Iris pigment epithelial cell (primary cell): Measurements from ENCODE around the gene CCDC6.

Source experiments
- DNase-seq: peaks from one replicate; pipeline ENCODE4 v3.0.0-alpha.2; 2011; ENCODE audit warnings: low read depth

CCDC6 gene

DNA sequence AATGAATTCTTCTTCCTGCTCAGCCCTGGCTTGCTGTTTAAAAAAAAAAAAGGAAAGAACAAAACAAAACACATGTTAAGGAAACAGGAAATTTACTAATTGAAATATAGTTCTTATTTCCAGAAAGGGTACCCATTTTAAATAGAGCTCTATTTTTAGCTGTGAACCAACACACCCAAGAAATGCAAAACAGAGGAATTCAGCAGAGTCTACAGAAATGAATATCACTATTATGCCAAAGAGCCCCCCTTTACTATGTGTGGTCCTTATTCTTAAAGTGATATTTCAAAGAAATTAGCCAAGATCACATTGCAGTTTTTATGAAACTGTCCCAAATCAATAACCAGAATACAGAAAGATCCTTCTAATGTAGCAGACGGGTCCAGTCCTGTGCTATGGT is 53.7 kb downstream of the CCDC6 start:
- no peak for DNase-seq

DNA sequence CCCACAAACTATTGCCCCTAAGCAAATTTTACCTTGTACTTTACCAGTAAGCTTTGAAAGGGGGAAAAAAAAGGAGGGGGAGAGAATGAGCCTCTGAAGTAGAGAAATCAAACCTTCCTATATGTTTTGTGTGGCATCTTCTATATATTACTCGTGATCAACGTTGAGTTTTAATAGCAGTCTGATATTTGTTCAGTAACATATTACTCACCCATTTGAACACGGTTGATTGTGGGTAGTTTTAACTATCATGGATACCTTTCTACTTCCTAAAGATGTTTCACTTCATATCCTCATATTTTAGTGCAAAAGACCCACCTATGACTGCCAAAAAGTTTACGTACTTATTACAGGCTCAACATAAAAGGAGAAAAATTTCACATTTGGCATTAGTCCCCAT is 54.5 kb downstream of the CCDC6 start:
- no peak for DNase-seq

DNA sequence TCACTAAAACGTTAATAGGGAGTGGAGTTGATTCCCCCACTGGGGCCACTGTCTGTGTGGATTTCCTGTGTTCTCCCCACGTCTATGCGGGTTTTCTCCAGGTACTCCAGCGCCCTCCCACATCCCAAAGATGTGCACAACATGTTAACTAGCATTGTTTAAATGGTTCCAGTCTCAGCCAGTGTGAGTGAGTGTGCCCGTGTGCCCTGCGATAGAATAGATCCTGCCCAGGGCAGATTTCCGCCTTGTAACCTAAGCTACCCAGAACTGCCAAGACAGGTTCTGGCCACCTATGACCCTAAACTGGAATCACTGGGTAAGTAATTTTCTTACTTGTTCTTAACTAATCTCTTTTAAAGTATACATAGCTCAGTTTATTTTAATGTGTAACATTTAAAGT is 58.5 kb downstream of the CCDC6 start:
- DNase-seq = no peak

DNA sequence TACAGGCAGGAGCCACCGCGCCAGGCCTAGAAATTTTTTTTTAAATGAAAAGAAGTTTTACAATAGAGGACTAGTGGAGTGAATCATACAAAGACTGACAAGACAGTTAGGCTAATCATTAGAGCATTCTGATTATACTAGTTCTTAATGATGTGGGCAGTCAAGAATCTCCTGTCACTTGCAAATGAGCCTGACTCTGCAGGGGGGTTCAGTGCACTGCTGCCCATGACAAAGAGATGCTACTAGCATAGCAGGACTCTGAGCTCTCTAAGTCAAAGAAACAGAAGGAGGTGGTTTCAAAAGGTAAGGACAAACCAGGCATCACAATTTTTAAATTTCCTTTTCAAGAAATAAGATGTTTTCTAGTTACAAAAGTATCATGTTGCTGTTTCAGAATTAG is 59.0 kb downstream of the CCDC6 start:
- no peak for DNase-seq

DNA sequence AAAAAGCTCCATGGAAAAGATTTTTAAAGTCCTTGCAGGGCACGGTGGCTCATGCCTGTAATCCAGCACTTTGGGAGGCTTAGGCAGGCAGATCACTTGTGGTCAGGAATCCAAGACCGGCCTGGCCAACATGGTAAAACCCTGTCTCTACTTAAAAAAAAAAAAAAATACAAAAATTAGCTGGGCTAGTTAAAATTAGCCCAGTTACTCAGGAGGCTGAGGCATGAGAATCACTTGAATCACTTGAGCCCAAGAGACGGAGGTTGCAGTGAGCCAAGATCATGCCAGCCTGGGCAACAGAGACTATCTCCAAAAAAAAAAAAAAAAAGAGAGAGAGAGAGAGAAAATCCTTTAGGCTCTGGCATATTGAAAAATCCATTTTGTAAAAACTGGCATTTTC is 61.9 kb downstream of the CCDC6 start:
- no peak for DNase-seq

DNA sequence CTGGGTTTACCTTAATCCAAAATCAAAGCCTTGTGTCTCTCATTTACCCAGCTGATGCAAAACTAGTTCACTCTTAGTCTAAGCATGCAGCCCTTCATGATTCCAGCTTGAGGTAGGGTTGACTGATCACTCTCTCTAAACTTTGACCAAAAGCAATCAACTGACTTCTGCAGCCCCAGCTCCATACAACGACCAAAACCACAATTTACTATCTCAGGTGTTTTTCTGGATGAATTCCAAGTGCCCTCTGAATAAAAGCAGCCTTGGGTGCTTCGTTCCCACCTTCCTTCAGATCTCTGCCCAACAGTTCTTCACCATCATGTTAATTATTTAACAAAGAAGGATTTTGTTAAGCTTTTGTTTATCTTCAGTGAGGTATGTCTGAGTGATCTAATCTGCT is 62.6 kb downstream of the CCDC6 start:
- no peak for DNase-seq

DNA sequence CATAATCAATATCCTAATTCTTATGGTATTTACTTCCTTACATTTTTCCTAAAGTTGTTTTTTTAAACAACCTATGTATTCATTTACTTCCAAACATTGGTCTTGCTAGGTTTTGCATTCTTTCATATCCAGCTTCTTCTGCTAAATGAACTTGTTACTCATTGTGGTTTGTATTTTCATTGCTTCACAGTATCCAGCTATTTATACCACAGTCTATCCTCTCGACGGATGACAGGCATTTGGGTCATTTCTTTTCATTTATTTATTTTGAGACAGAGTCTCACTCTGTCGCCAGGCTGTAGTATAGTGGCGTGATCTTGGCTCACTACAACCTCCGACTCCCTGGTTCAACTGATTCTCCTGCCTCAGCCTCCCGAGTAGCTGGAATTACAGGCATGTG is 66.8 kb downstream of the CCDC6 start:
- peak; percentile 74 for DNase-seq

DNA sequence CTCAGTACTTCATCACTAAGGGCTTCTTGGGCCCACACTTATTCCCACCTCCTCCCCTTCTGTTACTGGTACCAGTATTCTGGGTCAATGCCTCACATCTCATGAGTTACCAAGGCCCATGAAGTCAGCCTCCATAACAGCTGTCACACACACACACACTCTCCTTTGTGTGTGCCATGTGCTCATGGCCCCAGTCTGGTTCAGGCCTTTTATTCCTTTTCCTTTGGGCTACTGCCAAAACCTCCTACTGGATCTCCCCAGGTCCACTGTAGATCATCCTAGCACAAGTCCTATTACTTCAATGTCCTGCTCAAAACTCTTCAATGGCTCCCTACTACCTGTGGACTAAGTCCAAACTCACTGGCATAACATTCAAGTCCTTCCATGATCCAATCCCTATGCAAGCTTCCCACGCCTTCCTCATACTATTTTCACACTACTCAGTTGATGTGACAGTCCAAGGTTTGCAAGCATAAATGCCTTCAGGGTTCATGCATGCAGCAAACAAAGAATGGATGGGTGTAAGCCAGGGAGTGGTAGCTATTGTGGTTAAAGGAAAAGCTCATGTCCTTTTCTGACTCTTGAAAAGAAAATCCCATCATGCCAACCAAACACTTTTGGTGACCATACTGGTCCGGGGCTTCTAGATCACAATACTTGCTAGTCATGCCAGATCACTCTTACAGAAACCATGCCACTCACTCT is 68.1 kb downstream of the CCDC6 start:
- DNase-seq = no peak

DNA sequence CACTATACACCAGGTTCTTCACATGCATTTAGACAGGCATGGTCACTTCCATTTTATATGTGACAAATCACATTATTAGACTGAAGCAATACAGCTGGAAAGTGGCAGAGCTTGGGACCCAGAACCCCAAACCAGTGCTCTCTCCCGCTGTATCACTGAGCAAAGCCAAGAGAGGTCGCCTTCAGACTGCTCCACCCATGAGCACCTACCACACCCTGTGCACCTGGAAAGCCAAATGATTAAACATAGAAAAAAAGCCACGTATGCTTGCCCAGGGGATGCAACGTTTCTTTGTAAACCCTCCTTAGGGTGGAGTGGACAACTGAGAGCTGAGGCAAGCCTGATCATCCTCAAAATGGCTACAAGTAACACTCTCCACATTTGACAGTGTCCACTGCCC is 72.5 kb downstream of the CCDC6 start:
- DNase-seq = no peak

DNA sequence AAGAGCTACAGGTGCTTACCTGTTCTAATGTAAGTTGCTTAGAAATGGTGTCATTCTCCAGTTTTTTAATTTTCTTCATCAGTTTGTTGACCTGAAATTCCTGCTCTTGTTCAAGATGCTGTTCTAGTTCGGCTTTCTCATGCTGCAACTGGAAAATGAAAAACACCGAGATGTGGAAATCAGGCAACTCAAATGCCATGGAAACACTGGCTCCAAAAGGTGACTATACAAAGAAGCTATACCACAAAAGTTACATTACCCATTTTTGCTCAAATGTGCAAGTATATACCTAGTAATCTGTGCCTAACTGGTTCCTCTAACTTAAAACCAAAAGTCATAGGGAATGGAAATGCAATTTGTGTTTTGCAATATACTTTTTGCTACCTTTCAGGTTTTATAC is 73.8 kb downstream of the CCDC6 start:
- DNase-seq = no peak

DNA sequence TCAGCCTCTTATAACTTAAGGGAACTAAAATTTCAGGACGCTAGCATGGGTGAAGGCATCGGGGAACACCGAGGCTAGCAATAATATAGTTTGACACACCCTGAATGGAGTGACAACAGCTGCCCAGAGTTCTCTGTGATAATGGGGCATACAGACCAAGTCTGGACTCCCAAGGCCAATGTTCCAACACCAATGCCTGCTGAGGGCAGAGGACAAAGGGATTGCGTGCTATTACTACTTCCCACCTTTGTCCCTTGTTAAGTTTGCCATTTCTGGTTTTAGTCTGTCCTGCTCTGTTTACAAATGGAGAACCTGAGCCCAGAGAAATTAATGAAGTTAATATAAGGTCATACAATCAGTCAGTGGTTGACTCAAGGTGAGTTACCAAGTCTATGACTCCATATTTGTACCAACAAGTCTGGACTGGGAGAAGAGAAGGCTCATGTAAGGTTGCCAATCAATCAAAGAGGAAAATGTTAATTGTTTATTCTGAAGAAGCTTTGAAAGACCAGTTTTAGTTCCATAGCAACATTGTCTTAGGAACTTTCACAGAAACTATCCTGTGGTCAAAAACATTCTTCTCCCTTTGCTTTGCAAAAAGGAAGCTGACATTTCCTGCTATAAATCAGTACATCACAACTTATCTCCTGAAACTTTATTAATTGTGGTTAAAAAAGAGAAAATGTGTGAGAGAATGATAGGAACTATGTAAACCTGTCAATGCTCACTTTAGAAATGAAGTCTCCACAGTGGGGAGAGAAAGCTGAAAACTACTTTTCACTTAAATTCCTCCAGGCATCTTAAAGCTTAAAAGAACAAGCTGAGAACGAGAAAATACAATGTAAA is 74.5 kb downstream of the CCDC6 start:
- no peak for DNase-seq

DNA sequence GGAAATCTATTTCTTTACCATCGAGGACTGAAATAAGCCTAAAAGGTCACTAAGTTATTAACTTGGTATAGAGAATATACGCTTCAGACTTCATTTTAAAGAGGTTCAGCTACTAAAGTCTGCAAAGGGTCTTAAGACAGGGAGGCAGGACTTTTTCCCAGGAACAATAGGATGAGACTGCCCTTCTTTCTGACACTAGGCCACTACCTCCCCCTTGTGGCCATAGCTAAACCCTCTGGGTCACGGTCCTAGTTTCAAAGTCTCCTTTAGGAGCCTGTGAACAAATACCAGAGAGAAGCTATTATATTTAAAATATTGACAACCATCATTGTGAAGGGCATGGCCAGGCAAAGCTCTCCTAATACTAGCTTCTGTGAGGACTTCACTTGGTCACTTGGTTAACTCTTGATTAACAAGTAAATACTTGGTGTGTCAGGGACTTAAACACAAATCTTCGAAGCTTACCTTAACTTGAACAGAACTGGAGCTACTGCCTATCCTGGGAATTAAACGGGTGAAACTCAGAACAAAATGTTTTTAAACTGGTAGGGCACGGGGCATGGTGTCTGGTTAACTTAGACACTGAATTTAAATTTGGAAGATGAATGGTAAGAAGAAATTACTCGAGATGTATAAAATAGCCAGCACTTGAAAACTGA is 75.6 kb downstream of the CCDC6 start:
- DNase-seq = peak; percentile 56

DNA sequence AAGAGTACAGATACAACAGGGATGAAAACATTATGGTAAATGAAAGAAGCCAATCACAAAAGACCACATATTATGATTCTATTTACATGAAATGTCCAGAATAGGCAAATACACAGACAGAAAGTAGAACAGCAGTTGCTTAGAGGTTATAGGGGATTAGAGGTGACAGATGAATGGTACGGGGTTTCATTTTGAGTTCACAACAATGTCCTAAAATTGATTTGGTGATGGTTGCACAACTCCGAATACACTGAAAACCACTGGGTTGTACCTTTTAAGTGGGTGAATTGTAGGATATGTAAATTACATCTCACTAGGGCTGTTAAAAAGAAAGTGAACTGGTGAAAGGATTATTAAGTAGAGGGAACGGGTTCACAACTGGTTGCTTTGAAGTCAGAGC is 76.8 kb downstream of the CCDC6 start:
- DNase-seq = no peak

DNA sequence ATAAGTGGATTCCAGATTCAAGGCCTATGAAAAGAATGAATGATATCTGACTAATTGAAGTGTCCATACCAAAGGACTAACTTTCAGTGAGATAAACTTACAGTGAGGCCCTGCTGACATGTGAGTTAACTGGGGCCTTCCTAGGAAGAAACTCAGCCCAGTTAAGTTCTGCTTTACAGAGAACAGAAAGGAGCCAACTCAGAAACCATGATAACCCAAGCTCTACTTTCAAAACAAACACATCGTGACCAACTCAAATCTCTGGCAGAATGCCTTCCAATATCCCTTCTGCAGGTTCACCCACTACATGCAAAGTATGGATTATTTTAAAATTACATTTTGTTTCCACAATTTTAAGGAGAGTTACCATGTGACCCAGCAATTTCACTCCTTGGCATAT is 77.3 kb downstream of the CCDC6 start:
- DNase-seq = peak; percentile 31

DNA sequence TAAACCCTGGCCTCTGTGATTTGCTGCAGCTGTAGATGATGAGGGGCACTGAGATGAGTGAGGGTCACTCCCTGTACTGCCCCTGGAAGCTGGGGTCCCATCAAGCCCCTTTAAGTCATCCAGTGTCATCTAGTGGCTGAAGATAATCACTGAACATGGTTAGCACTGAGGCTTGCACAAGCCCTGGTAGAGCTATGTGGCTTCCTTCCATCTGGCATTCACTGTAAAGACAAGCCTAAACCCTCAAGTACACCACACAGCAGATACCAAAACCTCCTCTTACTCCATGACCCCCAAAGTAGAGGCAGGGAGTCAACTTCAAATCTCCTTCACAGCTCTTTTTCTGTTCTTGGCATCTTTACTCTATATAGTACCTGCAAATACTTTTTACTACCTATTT is 80.4 kb downstream of the CCDC6 start:
- DNase-seq = peak; percentile 57

DNA sequence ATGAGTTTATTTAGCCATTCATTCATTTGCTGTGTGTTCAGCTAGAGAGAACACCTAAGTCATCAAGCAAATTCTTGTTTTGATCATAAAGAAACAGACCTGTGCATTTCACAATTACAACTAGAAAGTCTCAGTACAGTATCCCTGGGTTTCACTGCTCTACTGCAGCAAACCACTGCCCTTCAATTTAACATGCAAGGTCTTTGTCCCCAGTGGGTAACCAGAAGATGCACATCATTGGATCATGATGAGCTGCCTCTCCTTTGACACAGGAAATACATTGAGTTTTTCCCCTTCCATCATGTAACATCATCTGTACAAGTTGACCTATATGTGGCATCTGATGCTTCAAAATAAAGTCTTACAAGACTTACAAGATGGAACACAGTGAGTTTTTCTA is 82.6 kb downstream of the CCDC6 start:
- no peak for DNase-seq

DNA sequence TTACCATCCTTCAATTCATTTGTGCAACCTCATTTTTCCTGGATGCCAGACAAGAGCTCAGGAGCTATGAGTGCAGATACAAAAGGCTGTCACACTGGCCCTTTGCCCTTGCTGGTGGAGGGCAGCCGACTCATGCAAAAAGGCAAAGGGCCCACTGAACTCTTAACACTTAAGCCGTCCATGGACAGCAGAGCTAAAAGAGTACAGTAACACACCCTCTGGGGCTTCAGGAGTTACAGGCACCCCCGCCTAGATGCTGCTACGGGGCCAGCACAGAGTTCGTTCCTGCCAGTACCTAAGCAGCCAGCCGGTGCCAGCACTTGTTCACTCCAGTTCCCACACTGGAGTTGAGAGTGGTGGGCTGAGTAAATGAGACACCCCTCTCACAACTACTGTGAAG is 83.2 kb downstream of the CCDC6 start:
- no peak for DNase-seq

DNA sequence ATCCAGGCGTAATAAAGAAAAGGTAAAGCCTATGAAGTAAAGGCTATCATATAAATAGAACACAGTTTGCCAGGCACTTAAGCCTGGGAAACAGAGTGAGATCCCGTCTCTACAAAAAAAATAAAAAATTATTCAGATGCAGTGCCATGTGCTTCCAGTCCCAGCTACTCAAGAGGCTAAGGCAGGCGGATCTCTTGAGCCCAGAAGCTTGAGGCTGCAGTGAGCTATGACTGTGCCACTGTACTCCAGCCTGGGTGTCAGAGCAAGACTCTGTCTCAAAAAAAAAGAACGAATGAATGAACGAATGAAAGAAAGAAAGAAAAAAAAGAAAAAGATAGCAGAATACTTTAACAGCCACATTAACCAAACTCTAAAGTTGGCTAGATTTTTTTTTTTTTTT is 85.9 kb downstream of the CCDC6 start:
- DNase-seq = no peak

DNA sequence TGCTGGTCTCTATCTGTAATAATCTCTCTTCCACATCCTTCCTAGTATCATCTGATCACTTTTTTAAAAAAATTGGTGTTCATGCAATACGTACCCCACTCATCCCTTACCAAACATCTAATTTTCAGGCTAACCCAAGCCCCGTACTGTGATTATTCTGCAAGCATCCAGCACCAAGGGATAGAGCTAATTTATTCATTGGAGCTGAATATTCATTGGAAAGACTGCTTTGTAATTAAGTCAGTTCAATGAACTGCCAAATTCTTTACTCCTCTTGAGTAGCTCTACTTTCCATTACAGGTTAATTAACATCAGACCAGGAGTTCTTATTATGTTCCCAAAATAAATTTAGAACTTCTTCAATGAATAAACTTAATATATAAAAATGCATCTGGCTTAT is 86.7 kb downstream of the CCDC6 start:
- no peak for DNase-seq

DNA sequence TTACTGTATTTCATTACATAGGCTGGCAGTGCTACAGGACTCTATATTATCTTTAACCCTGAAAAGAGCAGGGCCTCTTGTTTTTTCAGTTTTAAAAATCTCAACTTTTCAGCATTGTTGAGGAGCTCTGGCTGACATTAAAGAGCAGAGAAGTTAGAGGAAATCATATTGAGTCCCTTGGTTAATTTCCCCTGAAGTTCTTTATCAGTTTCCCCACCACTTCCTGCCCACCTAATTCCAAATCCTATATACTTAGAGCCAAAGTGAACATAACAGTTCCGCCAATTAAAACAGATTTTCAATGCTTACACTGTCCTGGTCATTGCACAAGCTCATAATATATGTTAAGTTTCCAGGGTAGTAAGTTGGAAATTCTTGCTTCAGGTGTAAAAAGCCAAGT is 87.1 kb downstream of the CCDC6 start:
- DNase-seq = no peak

DNA sequence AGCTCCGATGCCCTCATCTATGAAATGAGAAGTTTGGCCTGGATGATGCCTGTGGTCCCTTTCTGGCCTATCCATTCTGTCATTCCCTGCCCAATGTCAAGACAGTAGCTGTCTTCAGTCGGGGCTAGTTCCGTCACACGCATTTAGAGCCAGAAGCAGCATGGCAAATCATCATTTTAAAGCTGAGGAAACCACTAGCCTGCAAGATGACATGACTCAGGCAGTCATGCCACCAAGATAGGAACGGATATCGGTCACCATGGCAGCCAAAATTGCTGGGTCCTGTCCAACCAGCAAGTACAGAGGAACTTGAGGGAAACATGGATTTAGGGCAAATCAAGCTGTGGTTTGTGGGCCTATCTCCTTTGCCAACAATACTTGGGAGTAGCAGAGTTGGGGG is 88.6 kb downstream of the CCDC6 start:
- peak; percentile 9 for DNase-seq

DNA sequence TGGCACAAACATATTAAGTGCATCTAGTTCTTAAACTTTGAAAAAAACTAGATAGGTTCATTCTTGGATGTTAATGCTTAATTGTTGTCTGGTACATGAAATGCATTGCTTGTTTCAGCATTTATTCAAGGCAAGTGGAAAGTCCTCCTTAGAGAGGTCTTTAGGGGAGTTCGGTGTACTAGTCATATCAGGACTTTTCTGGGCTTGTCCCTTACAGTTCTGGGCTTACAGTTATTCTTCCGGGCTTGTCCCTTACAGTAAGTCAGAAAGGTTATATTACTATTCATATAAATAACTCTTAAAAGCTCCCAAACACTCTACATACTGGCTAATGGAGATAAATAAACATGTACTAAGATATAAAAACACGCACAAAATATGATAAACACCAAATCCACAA is 91.5 kb downstream of the CCDC6 start:
- DNase-seq = no peak

DNA sequence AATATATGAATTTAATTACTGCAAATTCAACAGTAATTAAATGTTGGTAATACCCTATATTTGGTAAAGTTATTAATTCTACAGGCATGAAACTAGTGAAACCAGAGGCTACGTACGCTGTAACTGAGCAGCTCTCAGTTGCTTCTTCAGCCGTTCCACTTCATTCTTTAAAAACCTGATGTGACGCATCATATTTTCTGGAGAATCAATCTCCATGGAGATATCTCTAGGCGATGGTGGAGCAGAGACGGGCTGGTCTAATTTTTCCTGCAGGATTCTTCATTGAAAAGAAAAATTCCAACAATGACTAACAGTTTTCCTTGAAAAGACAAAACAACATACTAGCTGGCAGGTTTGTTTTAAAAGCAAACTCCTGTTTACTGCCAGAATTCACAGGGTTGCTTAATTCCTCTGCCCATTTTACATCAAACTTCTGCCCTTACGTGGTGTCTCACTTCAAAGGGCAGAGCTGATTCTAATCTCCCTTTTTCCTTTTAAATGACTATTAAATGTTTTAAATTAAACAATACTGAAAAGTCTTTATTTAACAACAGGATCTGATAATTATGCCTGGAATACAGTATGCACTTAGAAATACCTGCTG is 93.7 kb downstream of the CCDC6 start:
- DNase-seq = no peak
